Spleen (tissue), 7 donors: ENCODE results near the gene TBL1X.

ENCODE experiments used
- POLR2A ChIP-seq, 3 donors: fragments of 450-650 bp; IDR thresholded peaks; one replicate each; pipeline ENCODE4 v1.5.1; 2017; ENCODE audit warnings: antibody characterized with exemption in 3 of 3, mild to moderate bottlenecking in 1 of 3
- POLR2AphosphoS5 ChIP-seq, 3 donors: sonication (generic); formaldehyde crosslinking; IDR thresholded peaks; one replicate each; pipeline ENCODE4 v1.5.1; 2017; ENCODE audit warnings: antibody characterized with exemption in 3 of 3
- TF ChIP-seq, protein P1 (sequence below), 11 experiments: fragments of 200-600 bp in 7 of 11; fragments of 450-650 bp in 4 of 11; sonication (generic) in 4 of 11; IDR thresholded peaks in 8 of 11; conservative IDR thresholded peaks in 3 of 11; 1 replicate in 7 of 11; 2 replicates in 4 of 11; pipeline versions ENCODE4 v1.4.0 to v1.8.0; 2016 to 2021; ENCODE audit warnings: antibody characterized with exemption in 11 of 11, inconsistent platforms in 4 of 11, mild to moderate bottlenecking in 1 of 11
- donor health status: DM: no; HTN: no; CAD: no; lungs with moderate emphysema.
- donor health status: DM: no; HTN: no; CAD: no.
- donor health status: DM: no; HTN: no; CAD: no.

DNA sequence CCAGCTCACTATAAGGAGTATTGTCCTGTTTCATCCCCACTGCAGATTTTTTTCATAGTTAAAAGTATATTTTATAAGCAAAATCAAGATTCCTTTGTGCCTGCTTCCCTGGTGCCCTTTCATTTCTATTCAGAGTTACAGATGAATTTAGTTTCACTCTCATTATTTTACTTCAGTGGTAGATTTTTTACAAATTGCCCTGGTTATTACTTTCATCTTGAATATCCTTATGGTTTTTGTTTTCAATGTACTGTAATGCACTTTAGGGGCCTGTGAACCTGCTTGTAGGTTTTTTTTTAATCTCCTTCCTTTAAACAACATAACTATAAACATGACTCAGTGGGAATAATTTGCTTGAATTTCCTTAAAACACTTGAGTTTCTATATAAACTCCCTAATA, 174.0 kb downstream of the TBL1X start:
- TF ChIP-seq POLR2AphosphoS5 (IDR thresholded peaks at IDR 0.05) (no peak), POLR2A (IDR thresholded peaks at IDR 0.05) (no peak)
- TF ChIP-seq, protein P1, sequence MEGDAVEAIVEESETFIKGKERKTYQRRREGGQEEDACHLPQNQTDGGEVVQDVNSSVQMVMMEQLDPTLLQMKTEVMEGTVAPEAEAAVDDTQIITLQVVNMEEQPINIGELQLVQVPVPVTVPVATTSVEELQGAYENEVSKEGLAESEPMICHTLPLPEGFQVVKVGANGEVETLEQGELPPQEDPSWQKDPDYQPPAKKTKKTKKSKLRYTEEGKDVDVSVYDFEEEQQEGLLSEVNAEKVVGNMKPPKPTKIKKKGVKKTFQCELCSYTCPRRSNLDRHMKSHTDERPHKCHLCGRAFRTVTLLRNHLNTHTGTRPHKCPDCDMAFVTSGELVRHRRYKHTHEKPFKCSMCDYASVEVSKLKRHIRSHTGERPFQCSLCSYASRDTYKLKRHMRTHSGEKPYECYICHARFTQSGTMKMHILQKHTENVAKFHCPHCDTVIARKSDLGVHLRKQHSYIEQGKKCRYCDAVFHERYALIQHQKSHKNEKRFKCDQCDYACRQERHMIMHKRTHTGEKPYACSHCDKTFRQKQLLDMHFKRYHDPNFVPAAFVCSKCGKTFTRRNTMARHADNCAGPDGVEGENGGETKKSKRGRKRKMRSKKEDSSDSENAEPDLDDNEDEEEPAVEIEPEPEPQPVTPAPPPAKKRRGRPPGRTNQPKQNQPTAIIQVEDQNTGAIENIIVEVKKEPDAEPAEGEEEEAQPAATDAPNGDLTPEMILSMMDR (IDR thresholded peaks at IDR 0.05 in 8 of 11, conservative IDR thresholded peaks at IDR 0.05 in 3 of 11) = no peak
